OCI-LY3 (cell line): ENCODE data around the gene TMEM176A.

ENCODE experiments used
- H2AFZ ChIP-seq: fragments of 200-600, 300-600 bp; shearing (Covaris generic); 2 replicates; pipeline ENCODE4 v1.6.0; 2014; ENCODE audit warnings: antibody characterized with exemption, low read depth, low read length
- H3K27ac ChIP-seq: fragments of 200-600, 300-600 bp; sonication (generic); 2 replicates; pipeline ENCODE4 v1.5.1; 2014; ENCODE audit warnings: mild to moderate bottlenecking, low read length, moderate library complexity, mixed read lengths
- H3K27me3 ChIP-seq: fragments of 200-600, 300-600 bp; sonication (generic); 2 replicates; pipeline ENCODE4 v1.6.1; 2014; ENCODE audit warnings: low read depth, low read length, mixed read lengths
- H3K36me3 ChIP-seq: fragments of 200-600, 300-600 bp; sonication (generic); replicated peaks from 2 replicates; pipeline ENCODE3; 2014; ENCODE audit warnings: low read depth, low read length, mixed read lengths
- H3K4me1 ChIP-seq: fragments of 300-600, 200-600 bp; sonication (generic); 2 replicates; pipeline ENCODE4 v1.6.1; 2014; ENCODE audit warnings: low read length, mixed read lengths
- H3K4me2 ChIP-seq: fragments of 200-600, 300-600 bp; sonication (generic); 2 replicates; pipeline ENCODE4 v1.6.1; 2014; ENCODE audit warnings: low read length, mixed read lengths
- H3K4me3 ChIP-seq: fragments of 300-600, 200-600 bp; sonication (generic); 2 replicates; pipeline ENCODE4 v1.5.1; 2014; ENCODE audit warnings: antibody characterized with exemption, mild to moderate bottlenecking, low read length, moderate library complexity
- H3K79me2 ChIP-seq: fragments of 300-600, 200-600 bp; shearing (Covaris generic); 2 replicates; pipeline ENCODE4 v1.6.1; 2014; ENCODE audit warnings: mild to moderate bottlenecking, low read length, mixed read lengths
- H3K9ac ChIP-seq: fragments of 300-600, 200-600 bp; shearing (Covaris generic); 2 replicates; pipeline ENCODE4 v1.6.0; 2014; ENCODE audit warnings: mild to moderate bottlenecking, low read length, moderate library complexity
- H3K9me3 ChIP-seq: fragments of 200-600, 300-600 bp; shearing (Covaris generic); 2 replicates; pipeline ENCODE4 v1.6.1; 2014; ENCODE audit warnings: low read length, mixed read lengths; ENCODE audit not compliant: insufficient read depth
- H4K20me1 ChIP-seq: fragments of 200-600, 300-600 bp; sonication (generic); 2 replicates; pipeline ENCODE4 v1.6.1; 2016; ENCODE audit warnings: low read length, mixed read lengths; ENCODE audit not compliant: insufficient read depth
- CTCF ChIP-seq: fragments of 200-600, 300-600 bp; sonication (generic); IDR thresholded peaks from 2 replicates; pipeline ENCODE4 v1.5.1; 2014; ENCODE audit warnings: antibody characterized with exemption, low read length, low read depth
- EZH2phosphoT487 ChIP-seq: fragments of 200-600 bp; shearing (Covaris generic); IDR thresholded peaks from 2 replicates; pipeline ENCODE4 v1.6.1; 2018; ENCODE audit warnings: antibody characterized with exemption, mixed run types, low read depth

TMEM176A gene

GRCh38 chr7:150754951-150755350, 45.6 kb upstream of the TMEM176A start:
- Histone ChIP-seq H3K9ac (no peak overlapping the region), H3K9me3 (no peaks in the 10 kb centered on the region), H3K79me2 (no peaks in the 10 kb centered on the region), H3K27ac (no peak overlapping the region), H3K36me3 (no peaks in the 10 kb centered on the region), H2AFZ (no peak overlapping the region), H3K4me3 (no peak overlapping the region), H3K4me1 (peaks cover 18% of the 10 kb centered on the region), H4K20me1 (no peaks in the 10 kb centered on the region), H3K27me3 (0 out of 2 replicates have a peak, but pooled peaks cover 4% of the 10 kb centered on the region), H3K4me2 (no peak overlapping the region)
- TF ChIP-seq EZH2phosphoT487 = no peak
- no peak for TF ChIP-seq CTCF

GRCh38 chr7:150755473-150756099, 45.0 kb upstream of the TMEM176A start:
- Histone ChIP-seq H3K79me2 (no peaks in the 10 kb centered on the region), H3K36me3 (no peaks in the 10 kb centered on the region), H3K4me2 (no peak overlapping the region), H3K27ac (no peak overlapping the region), H3K9ac (no peak overlapping the region), H3K27me3 (0 out of 2 replicates have a peak, but pooled peaks cover 4% of the 10 kb centered on the region), H3K4me3 (no peak overlapping the region), H3K4me1 (peaks cover 18% of the 10 kb centered on the region), H3K9me3 (no peaks in the 10 kb centered on the region), H2AFZ (no peak overlapping the region), H4K20me1 (no peaks in the 10 kb centered on the region)
- no peak for TF ChIP-seq EZH2phosphoT487
- no peak for TF ChIP-seq CTCF

GRCh38 chr7:150756166-150756565, 44.4 kb upstream of the TMEM176A start:
- H3K9ac ChIP-seq = no peak overlapping the region
- no peak overlapping the region for H2AFZ ChIP-seq
- no peaks in the 10 kb centered on the region for H3K79me2 ChIP-seq
- H3K4me3 ChIP-seq = no peak overlapping the region
- H3K9me3 ChIP-seq = no peaks in the 10 kb centered on the region
- H3K4me1 ChIP-seq = peaks cover 18% of the 10 kb centered on the region
- no peak overlapping the region for H3K27ac ChIP-seq
- no peak overlapping the region for H3K4me2 ChIP-seq
- no peaks in the 10 kb centered on the region for H4K20me1 ChIP-seq
- no peak for TF ChIP-seq CTCF
- no peak for TF ChIP-seq EZH2phosphoT487
- no peaks in the 10 kb centered on the region for H3K36me3 ChIP-seq
- H3K27me3 ChIP-seq = 0 out of 2 replicates have a peak, but pooled peaks cover 4% of the 10 kb centered on the region

GRCh38 chr7:150756858-150757257, 43.7 kb upstream of the TMEM176A start:
- Histone ChIP-seq H3K27me3 (0 out of 2 replicates have a peak, but pooled peaks cover 2% of the 10 kb centered on the region), H2AFZ (no peak overlapping the region), H3K9me3 (no peaks in the 10 kb centered on the region), H3K4me2 (no peak overlapping the region), H3K79me2 (no peaks in the 10 kb centered on the region), H4K20me1 (no peaks in the 10 kb centered on the region), H3K36me3 (no peaks in the 10 kb centered on the region), H3K27ac (no peak overlapping the region), H3K4me3 (no peak overlapping the region), H3K4me1 (peaks cover 18% of the 10 kb centered on the region), H3K9ac (no peak overlapping the region)
- TF ChIP-seq CTCF = peak; percentile 69
- no peak for TF ChIP-seq EZH2phosphoT487
